Adrenal gland (tissue), 5 donors: Measurements from ENCODE around the gene ATP5F1C.

ENCODE experiments used
- POLR2A ChIP-seq, 2 donors: fragments of 450-650 bp; IDR thresholded peaks; one replicate each; pipeline ENCODE4 v1.6.1; 2017; ENCODE audit warnings: antibody characterized with exemption in 2 of 2, mild to moderate bottlenecking in 2 of 2, moderate library complexity in 1 of 2
- TF ChIP-seq, protein P1 (sequence below), 6 experiments: fragments of 450-650 bp in 4 of 6; fragments of 200-600 bp in 2 of 6; sonication (generic) in 1 of 6; IDR thresholded peaks; 1 replicate in 5 of 6; 2 replicates in 1 of 6; pipeline versions ENCODE4 v1.5.1 to v1.8.0; 2016 to 2021; ENCODE audit warnings: antibody characterized with exemption in 6 of 6, mild to moderate bottlenecking in 2 of 6, moderate library complexity in 1 of 6
- donor health status: DM: no; HTN: no; CAD: no.

DNA sequence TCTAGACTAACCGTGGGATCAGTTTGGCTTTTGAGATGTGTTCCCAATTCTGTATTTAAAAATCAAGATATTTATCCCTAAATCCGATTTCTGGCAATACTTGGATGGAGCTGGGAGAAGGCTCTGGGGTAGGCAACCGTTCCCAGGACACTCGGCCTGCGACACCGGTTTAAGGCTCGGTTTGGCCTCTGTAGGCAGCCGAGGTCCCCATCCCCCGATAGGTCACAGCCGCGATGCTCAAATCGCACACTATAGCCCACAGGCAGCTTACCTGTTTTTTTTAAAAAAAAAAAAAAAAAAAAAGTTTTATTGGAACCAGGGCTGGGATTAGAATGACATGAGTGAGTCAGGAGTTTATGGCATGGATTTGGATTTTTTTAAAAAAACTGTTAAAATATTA is 29.6 kb downstream of the ATP5F1C start:
- TF ChIP-seq, protein P1, sequence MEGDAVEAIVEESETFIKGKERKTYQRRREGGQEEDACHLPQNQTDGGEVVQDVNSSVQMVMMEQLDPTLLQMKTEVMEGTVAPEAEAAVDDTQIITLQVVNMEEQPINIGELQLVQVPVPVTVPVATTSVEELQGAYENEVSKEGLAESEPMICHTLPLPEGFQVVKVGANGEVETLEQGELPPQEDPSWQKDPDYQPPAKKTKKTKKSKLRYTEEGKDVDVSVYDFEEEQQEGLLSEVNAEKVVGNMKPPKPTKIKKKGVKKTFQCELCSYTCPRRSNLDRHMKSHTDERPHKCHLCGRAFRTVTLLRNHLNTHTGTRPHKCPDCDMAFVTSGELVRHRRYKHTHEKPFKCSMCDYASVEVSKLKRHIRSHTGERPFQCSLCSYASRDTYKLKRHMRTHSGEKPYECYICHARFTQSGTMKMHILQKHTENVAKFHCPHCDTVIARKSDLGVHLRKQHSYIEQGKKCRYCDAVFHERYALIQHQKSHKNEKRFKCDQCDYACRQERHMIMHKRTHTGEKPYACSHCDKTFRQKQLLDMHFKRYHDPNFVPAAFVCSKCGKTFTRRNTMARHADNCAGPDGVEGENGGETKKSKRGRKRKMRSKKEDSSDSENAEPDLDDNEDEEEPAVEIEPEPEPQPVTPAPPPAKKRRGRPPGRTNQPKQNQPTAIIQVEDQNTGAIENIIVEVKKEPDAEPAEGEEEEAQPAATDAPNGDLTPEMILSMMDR (IDR thresholded peaks at IDR 0.05), result no peak
- TF ChIP-seq POLR2A (IDR thresholded peaks at IDR 0.05), result no peak
